Astrocyte (in vitro differentiated cells and primary cell): Measurements from ENCODE around the gene POLR1E. TPM values are rescaled to one million over a fixed set of nuclear protein-coding genes. Genes with fewer than 3 reads are reported as not detected.

ENCODE experiments used
- DNase-seq: peaks from one replicate; pipeline ENCODE4 v3.0.0-alpha.2; 2010; ENCODE audit warnings: low read depth
- FAIRE-seq: peaks from 2 replicates; lab custom pipeline; 2011; peaks lifted over from hg19 to GRCh38; lab: Jason Lieb, UNC
- H2AFZ ChIP-seq: 2 replicates; pipeline ENCODE4 v1.6.0; 2012; ENCODE audit warnings: low read depth, low read length, inconsistent platforms
- H3K27ac ChIP-seq: 2 replicates; pipeline ENCODE4 v1.5.1; 2011; ENCODE audit warnings: low read depth, low read length, inconsistent platforms
- H3K27me3 ChIP-seq: 2 replicates; pipeline ENCODE4 v1.6.0; 2011; ENCODE audit warnings: low read length, inconsistent platforms; ENCODE audit not compliant: insufficient read depth
- H3K36me3 ChIP-seq: 2 replicates; pipeline ENCODE4 v1.5.1; 2011; ENCODE audit warnings: low read length, inconsistent platforms; ENCODE audit not compliant: insufficient read depth
- H3K4me1 ChIP-seq: 2 replicates; pipeline ENCODE4 v1.5.1; 2011; ENCODE audit warnings: low read length, inconsistent platforms; ENCODE audit not compliant: insufficient read depth
- H3K4me2 ChIP-seq: 2 replicates; pipeline ENCODE4 v1.6.0; 2012; ENCODE audit warnings: low read length, inconsistent platforms
- H3K4me3 ChIP-seq: 2 replicates; pipeline ENCODE4 v1.5.1; 2011; ENCODE audit warnings: low read depth, mild to moderate bottlenecking, low read length, inconsistent platforms; ENCODE audit not compliant: insufficient read depth
- H3K79me2 ChIP-seq: 2 replicates; pipeline ENCODE4 v1.6.0; 2012; ENCODE audit warnings: mild to moderate bottlenecking, low read length, inconsistent platforms; ENCODE audit not compliant: insufficient read depth
- H3K9ac ChIP-seq: 2 replicates; pipeline ENCODE4 v1.6.0; 2012; ENCODE audit warnings: mild to moderate bottlenecking, low read length, inconsistent platforms
- H3K9me3 ChIP-seq: 2 replicates; pipeline ENCODE4 v1.5.1; 2012; ENCODE audit warnings: low read depth, mild to moderate bottlenecking, low read length, inconsistent platforms; ENCODE audit not compliant: insufficient read depth
- H4K20me1 ChIP-seq: 2 replicates; pipeline ENCODE4 v1.6.0; 2012; ENCODE audit warnings: low read length, inconsistent platforms; ENCODE audit not compliant: insufficient read depth
- H3K27ac Mint-ChIP-seq: one replicate; pipeline ENCODE4 v1.8.0; 2021; ENCODE audit warnings: mild to moderate bottlenecking, mixed read lengths; ENCODE audit not compliant: unreplicated experiment
- H3K27me3 Mint-ChIP-seq: one replicate; pipeline ENCODE4 v1.8.0; 2021; ENCODE audit warnings: low read depth, mixed read lengths; ENCODE audit not compliant: unreplicated experiment
- H3K36me3 Mint-ChIP-seq: one replicate; pipeline ENCODE4 v1.8.0; 2021; ENCODE audit warnings: low read depth, mixed read lengths; ENCODE audit not compliant: unreplicated experiment
- H3K4me1 Mint-ChIP-seq: one replicate; pipeline ENCODE4 v1.8.0; 2021; ENCODE audit warnings: low read depth, mixed read lengths; ENCODE audit not compliant: unreplicated experiment
- H3K4me3 Mint-ChIP-seq: one replicate; pipeline ENCODE4 v1.8.0; 2021; ENCODE audit warnings: mild to moderate bottlenecking, moderate library complexity, mixed read lengths; ENCODE audit not compliant: unreplicated experiment
- H3K9me3 Mint-ChIP-seq: one replicate; pipeline ENCODE4 v1.8.0; 2021; ENCODE audit warnings: mild to moderate bottlenecking, mixed read lengths; ENCODE audit not compliant: unreplicated experiment
- CTCF ChIP-seq: IDR thresholded peaks from 2 replicates; pipeline ENCODE4 v1.5.1; 2011; ENCODE audit warnings: low read depth, mild to moderate bottlenecking, inconsistent platforms, low read length, moderate library complexity; ENCODE audit not compliant: insufficient read depth
- EZH2 ChIP-seq: IDR thresholded peaks from 2 replicates; pipeline ENCODE4 v1.6.1; 2012; ENCODE audit warnings: mild to moderate bottlenecking, low read length, inconsistent platforms; ENCODE audit not compliant: insufficient read depth
- total RNA-seq: library from RNA; stranded (reverse); gene quantifications from 2 replicates; pipeline ENCODE4 v1.2.1, GENCODE V29; 2021

The POLR1E gene
- total RNA-seq, 1 donor from 2014 or later: 23.2 TPM

GRCh38 chr9:37464426-37465248, 21.1 kb upstream of the POLR1E start:
- Histone ChIP-seq H3K27me3 (no peaks in the 10 kb centered on the region), H3K4me1 (peaks cover 20% of the 10 kb centered on the region), H4K20me1 (peaks cover 38% of the 10 kb centered on the region), H3K4me3 (peak overlapping the region; percentile 84), H3K36me3 (no peaks in the 10 kb centered on the region), H3K4me2 (peak overlapping the region; percentile 87), H3K27ac (peak overlapping the region; percentile 96), H3K9me3 (no peaks in the 10 kb centered on the region), H3K79me2 (peaks cover 49% of the 10 kb centered on the region), H3K9ac (peak overlapping the region; percentile 90), H2AFZ (peak overlapping the region; percentile 79)
- TF ChIP-seq EZH2 (no peak), CTCF (no peak)
- peaks cover 8% of the 10 kb centered on the region for H3K4me1 Mint-ChIP-seq
- H3K9me3 Mint-ChIP-seq: no peaks in the 10 kb centered on the region
- peak overlapping the region; percentile 99 for H3K4me3 Mint-ChIP-seq
- H3K36me3 Mint-ChIP-seq: peaks cover 5% of the 10 kb centered on the region
- peak overlapping the region; percentile 95 for H3K27ac Mint-ChIP-seq
- no peaks in the 10 kb centered on the region for H3K27me3 Mint-ChIP-seq
- FAIRE-seq: no peak
- peak; percentile 56 for DNase-seq

- Mint-ChIP-seq H3K4me1 (peaks cover 8% of the 10 kb centered on the region), H3K4me3 (peak within 1 kb of the TSS; percentile 99), H3K36me3 (peaks cover 5% of the 10 kb centered on the region), H3K9me3 (no peaks in the 10 kb centered on the region), H3K27ac (peak within 1 kb of the TSS; percentile 95), H3K27me3 (no peaks in the 10 kb centered on the region)
- Histone ChIP-seq H3K79me2 (peaks cover 42% of the 10 kb centered on the region), H3K9me3 (no peaks in the 10 kb centered on the region), H4K20me1 (peaks cover 34% of the 10 kb centered on the region), H2AFZ (peak within 1 kb of the TSS; percentile 95), H3K36me3 (no peaks in the 10 kb centered on the region), H3K27me3 (no peaks in the 10 kb centered on the region), H3K27ac (peak within 1 kb of the TSS; percentile 96), H3K4me3 (peak within 1 kb of the TSS; percentile 84), H3K9ac (peak within 1 kb of the TSS; percentile 90), H3K4me1 (peaks cover 20% of the 10 kb centered on the region), H3K4me2 (peak within 1 kb of the TSS; percentile 99)
- DNase-seq (peak; percentile 100), FAIRE-seq (peak; percentile 17)
- TF ChIP-seq CTCF (no peak), EZH2 (no peak)
Observed at GRCh38 chr9:37465249-37466036, 20.3 kb upstream of the POLR1E start, which contains the start of gene ZBTB5. Gene ZBTB5, minus strand, starts transcription at chr9:37465450. Its CDS starts 22,899 bp downstream, at chr9:37442551.
